GM19455 (cell line): ENCODE results near the gene HIP1R.
"Not testable (repeated sequence)": the region's sequence is repeated elsewhere in the genome, so short reads cannot be mapped to it uniquely, and the experiment has no call there.

ENCODE experiments used
- ATAC-seq: cut with Tn5 transposase; IDR thresholded peaks from one replicate; pipeline ENCODE4 v1.9.1; 2021; ENCODE audit not compliant: unreplicated experiment

Gene HIP1R

GRCh38 chr12:122891661-122892525, 56.6 kb downstream of the HIP1R start:
- ATAC-seq: no peak

GRCh38 chr12:122892724-122893123, 57.5 kb downstream of the HIP1R start:
- ATAC-seq: not testable (repeated sequence)

GRCh38 chr12:122893208-122894153, 58.2 kb downstream of the HIP1R start:
- no peak for ATAC-seq

- no peak for ATAC-seq
Measured at GRCh38 chr12:122894193-122895121, 59.2 kb downstream of the HIP1R start.

GRCh38 chr12:122895320-122895703, 60.1 kb downstream of the HIP1R start:
- ATAC-seq: no peak

GRCh38 chr12:122895704-122896636, 60.7 kb downstream of the HIP1R start, which contains the start of gene VPS37B:
TSS of gene VPS37B (minus strand) at chr12:122896124. CDS start at chr12:122896062, 62 bp downstream.
- ATAC-seq: no peak

- no peak for ATAC-seq
Measured at GRCh38 chr12:122896662-122897061, 61.4 kb downstream of the HIP1R start.

GRCh38 chr12:122899887-122900286, 64.6 kb downstream of the HIP1R start:
- ATAC-seq: no peak

- ATAC-seq: no peak
Measured at GRCh38 chr12:122902854-122903692, 67.8 kb downstream of the HIP1R start.

- ATAC-seq: no peak
Measured at GRCh38 chr12:122903693-122904034, 68.4 kb downstream of the HIP1R start.

GRCh38 chr12:122905258-122905657, 70.0 kb downstream of the HIP1R start:
- not testable (repeated sequence) for ATAC-seq

- no peak for ATAC-seq
Measured at GRCh38 chr12:122908915-122909314, 73.7 kb downstream of the HIP1R start.

- no peak for ATAC-seq
Measured at GRCh38 chr12:122909442-122910288, 74.4 kb downstream of the HIP1R start.
